ENCODE data around the gene MTARC2. TPM values are rescaled to one million over a fixed set of nuclear protein-coding genes. Genes with fewer than 3 reads are reported as not detected.

Gene MTARC2
- total and polyA plus RNA-seq, 10 of the 15 experiments (the other 5 are each of a cell fraction or from before 2014, with no cell fraction given), result 1.9 to 5.5 (median 3.3) TPM

GRCh38 chr1:220701974-220702373 is 46.1 kb upstream of the MTARC2 start (continued):
- TF ChIP-seq GABPA (IDR thresholded peaks at IDR 0.05; ENCODE audit: low read depth), result no peak
- TF ChIP-seq RELA (IDR thresholded peaks at IDR 0.05; ENCODE audit: borderline replicate concordance, partially characterized antibody), result no peak
- TF ChIP-seq MAX (IDR thresholded peaks at IDR 0.05; ENCODE audit: low read depth, low read length), result no peak
- no peak for TF ChIP-seq REST (IDR thresholded peaks at IDR 0.05; ENCODE audit: low read depth, low read length)
- TF ChIP-seq PAX5 (IDR thresholded peaks at IDR 0.05; ENCODE audit: borderline replicate concordance, low read depth, low read length), result no peak
- TF ChIP-seq MYC (IDR thresholded peaks at IDR 0.05; ENCODE audit: insufficient read depth, insufficient read length, insufficient replicate concordance, low read length, severe bottlenecking), result no peak
- no peak for TF ChIP-seq SREBF1 (IDR thresholded peaks at IDR 0.05; ENCODE audit: low read length)
- no peak for TF ChIP-seq JUND (IDR thresholded peaks at IDR 0.05; ENCODE audit: low read depth, low read length)
- peak in 1 of 2 experiments; percentile 19; a peak in 1 of 4 replicates for TF ChIP-seq ETV6 (conservative IDR thresholded peaks at IDR 0.05 in 1 of 2, IDR thresholded peaks at IDR 0.05 in 1 of 2; ENCODE audit: borderline replicate concordance in 1 of 2, low read depth in 1 of 2)
- no peak for TF ChIP-seq SUPT20H (IDR thresholded peaks at IDR 0.05; ENCODE audit: borderline replicate concordance, control insufficient read depth, low read depth, low read length)
- no peak for TF ChIP-seq ZNF592 (IDR thresholded peaks at IDR 0.05)
- TF ChIP-seq LARP7 (IDR thresholded peaks at IDR 0.05), result no peak
- no peak for TF ChIP-seq NKRF (conservative IDR thresholded peaks at IDR 0.05)
- no peak for TF ChIP-seq CBX3 (IDR thresholded peaks at IDR 0.05; ENCODE audit: borderline replicate concordance, low read depth)
- TF ChIP-seq TCF3 (IDR thresholded peaks at IDR 0.05; ENCODE audit: borderline replicate concordance, insufficient read depth, low read depth, low read length), result no peak
- TF ChIP-seq POLR2A (IDR thresholded peaks at IDR 0.05; ENCODE audit: low read depth, low read length), result no peak
- TF ChIP-seq TBL1XR1 (IDR thresholded peaks at IDR 0.05; ENCODE audit: low read depth, low read length), result no peak
- TF ChIP-seq RAD51 (IDR thresholded peaks at IDR 0.05), result no peak
- TF ChIP-seq SIN3A (IDR thresholded peaks at IDR 0.05; ENCODE audit: low read depth, low read length), result no peak
- TF ChIP-seq CHD4 (IDR thresholded peaks at IDR 0.05), result no peak

Measured in GM12878 (cell line).